Right lung (tissue), 5 donors: ENCODE measurements around the gene KLHL33. TPM values are rescaled to one million over a fixed set of nuclear protein-coding genes. Genes with fewer than 3 reads are reported as not detected.

Source experiments
- DNase-seq, 2 donors: peaks; one replicate each; pipeline ENCODE4 v3.0.0-alpha.2; 2013
- polyA plus RNA-seq, 5 donors: library from polyadenylated mRNA; unstranded; fragments of 120-200 nt; gene quantifications; one replicate each; pipeline versions ENCODE4 v1.2.1 to v1.2.3, GENCODE V29; 2013; ENCODE audit warnings: inconsistent platforms in 1 of 5, low replicate concordance in 1 of 5; ENCODE audit not compliant: insufficient read length in 5 of 5, insufficient read depth in 1 of 5

Gene KLHL33
- polyA plus RNA-seq, 5 donors: 0.23 to 0.27 (median 0.26) TPM

- no peak for DNase-seq
Measured at GRCh38 chr14:20413744-20414082, 22.3 kb downstream of the KLHL33 start.

- DNase-seq: peak; percentile 82 to 83
Measured at GRCh38 chr14:20412876-20413743, 22.9 kb downstream of the KLHL33 start, which contains the start of gene TEP1. TEP1 (minus strand) TSS chr14:20413501; CDS start chr14:20408439, 5,062 bp downstream.

GRCh38 chr14:20412411-20412810 lies 23.6 kb downstream of the KLHL33 start:
- DNase-seq: no peak

- DNase-seq: no peak
Measured at GRCh38 chr14:20409226-20409625, 26.7 kb downstream of the KLHL33 start.

GRCh38 chr14:20403521-20403920 lies 32.4 kb downstream of the KLHL33 start:
- DNase-seq: no peak

- no peak for DNase-seq
Measured at GRCh38 chr14:20400965-20401593, 34.9 kb downstream of the KLHL33 start.

- DNase-seq: no peak
Measured at GRCh38 chr14:20400589-20400964, 35.4 kb downstream of the KLHL33 start.

GRCh38 chr14:20397511-20397910 lies 38.5 kb downstream of the KLHL33 start:
- DNase-seq: no peak

- no peak for DNase-seq
Measured at GRCh38 chr14:20391505-20391904, 44.5 kb downstream of the KLHL33 start.

- no peak for DNase-seq
Measured at GRCh38 chr14:20388159-20388558, 47.8 kb downstream of the KLHL33 start.

GRCh38 chr14:20387576-20387975 lies 48.4 kb downstream of the KLHL33 start:
- no peak for DNase-seq

GRCh38 chr14:20386276-20386855 lies 49.6 kb downstream of the KLHL33 start:
- DNase-seq: no peak

- no peak for DNase-seq
Measured at GRCh38 chr14:20384886-20385285, 51.1 kb downstream of the KLHL33 start.

GRCh38 chr14:20384321-20384720 lies 51.6 kb downstream of the KLHL33 start:
- DNase-seq: no peak

- no peak for DNase-seq
Measured at GRCh38 chr14:20383636-20384035, 52.3 kb downstream of the KLHL33 start.

GRCh38 chr14:20383032-20383431 lies 52.9 kb downstream of the KLHL33 start:
- no peak for DNase-seq

- no peak for DNase-seq
Measured at GRCh38 chr14:20382526-20382925, 53.4 kb downstream of the KLHL33 start.

- no peak for DNase-seq
Measured at GRCh38 chr14:20381341-20381740, 54.6 kb downstream of the KLHL33 start.

- no peak for DNase-seq
Measured at GRCh38 chr14:20380681-20381080, 55.3 kb downstream of the KLHL33 start.

GRCh38 chr14:20379743-20380142 lies 56.2 kb downstream of the KLHL33 start:
- no peak for DNase-seq

GRCh38 chr14:20377171-20377570 lies 58.8 kb downstream of the KLHL33 start:
- no peak for DNase-seq

- DNase-seq: no peak
Measured at GRCh38 chr14:20376071-20376588, 59.8 kb downstream of the KLHL33 start.
